ENCODE measurements around the gene PLCD4.

- TF ChIP-seq CTCF (IDR thresholded peaks at IDR 0.05): no peak
- no peak for TF ChIP-seq POLR2A (IDR thresholded peaks at IDR 0.05)
Observed at GRCh38 chr2:218635719-218636118, 28.0 kb downstream of the PLCD4 start.
